Naive thymus-derived CD4-positive, alpha-beta T cell (primary cell): ENCODE data around the gene RIMS3. TPM values are rescaled to one million over a fixed set of nuclear protein-coding genes. Genes with fewer than 3 reads are reported as not detected.
A peak's percentile ranks its signal among the peaks of the same experiment; 100 is the strongest.

ENCODE experiments used
- ATAC-seq: fragments of 150-1000 bp; cut with Tn5 transposase; 2 replicates; pipeline ENCODE4 v1.10.0; 2021; ENCODE audit warnings: mild to moderate bottlenecking, moderate library complexity
- CTCF ChIA-PET: fragments of 350-600 bp; sonication (Branson Sonifier 250); formaldehyde crosslinking; loops from one replicate; lab custom pipeline; 2021; ENCODE audit warnings: antibody characterized with exemption; lab: Charles Lee
- POLR2A ChIA-PET: fragments of 350-600 bp; sonication (Branson Sonifier 250); formaldehyde crosslinking; loops from one replicate; lab custom pipeline; 2021; ENCODE audit warnings: antibody characterized with exemption, inconsistent platforms; lab: Charles Lee
- DNase-seq, 9 donors: peaks; one replicate each; pipeline versions ENCODE4 v3.0.0 to v3.0.0-alpha.2; 2020 to 2022; ENCODE audit warnings: mixed read lengths in 1 of 9
- H3K27ac ChIP-seq: one replicate; pipeline ENCODE4 v1.7.0; 2013; ENCODE audit warnings: mild to moderate bottlenecking, low read depth, low read length, moderate library complexity
- H3K27me3 ChIP-seq, 2 donors: one replicate each; pipeline ENCODE4 v1.7.0; 2013; ENCODE audit warnings: low read length in 2 of 2, mild to moderate bottlenecking in 2 of 2, moderate library complexity in 2 of 2; ENCODE audit not compliant: control insufficient read depth in 2 of 2, insufficient read depth in 2 of 2
- H3K36me3 ChIP-seq, 3 experiments: 1 replicate in 2 of 3; 2 replicates in 1 of 3; pipeline ENCODE4 v1.7.0; 2013; ENCODE audit warnings: low read length in 3 of 3, mild to moderate bottlenecking in 3 of 3, moderate library complexity in 1 of 3; ENCODE audit not compliant: insufficient read depth in 3 of 3, control insufficient read depth in 2 of 3
- H3K4me1 ChIP-seq, 2 donors: one replicate each; pipeline ENCODE4 v1.7.0; 2013; ENCODE audit warnings: low read length in 2 of 2, mild to moderate bottlenecking in 2 of 2, moderate library complexity in 1 of 2; ENCODE audit not compliant: control insufficient read depth in 2 of 2, insufficient read depth in 2 of 2
- H3K4me3 ChIP-seq: 2 replicates; pipeline ENCODE4 v1.7.0; 2013; ENCODE audit warnings: mild to moderate bottlenecking, low read length
- H3K9me3 ChIP-seq, 3 experiments: 1 replicate in 2 of 3; 2 replicates in 1 of 3; pipeline ENCODE4 v1.7.0; 2013; ENCODE audit warnings: low read length in 3 of 3; ENCODE audit not compliant: control insufficient read depth in 2 of 3
- H3K27ac Mint-ChIP-seq, 9 donors: one replicate each; pipeline ENCODE4 v1.8.0; 2020 to 2022; ENCODE audit warnings: mixed read lengths in 9 of 9, mild to moderate bottlenecking in 8 of 9, moderate library complexity in 5 of 9, inconsistent platforms in 2 of 9
- H3K27me3 Mint-ChIP-seq, 5 donors: one replicate each; pipeline ENCODE4 v1.8.0; 2021 to 2022; ENCODE audit warnings: mixed read lengths in 5 of 5, mild to moderate bottlenecking in 1 of 5
- H3K36me3 Mint-ChIP-seq, 5 donors: one replicate each; pipeline ENCODE4 v1.8.0; 2020 to 2022; ENCODE audit warnings: mixed read lengths in 5 of 5, mild to moderate bottlenecking in 3 of 5, inconsistent platforms in 1 of 5
- H3K4me1 Mint-ChIP-seq, 7 donors: one replicate each; pipeline ENCODE4 v1.8.0; 2020 to 2022; ENCODE audit warnings: mixed read lengths in 7 of 7, mild to moderate bottlenecking in 3 of 7, inconsistent platforms in 1 of 7
- H3K4me3 Mint-ChIP-seq, 10 donors: one replicate each; pipeline ENCODE4 v1.8.0; 2020 to 2022; ENCODE audit warnings: mild to moderate bottlenecking in 10 of 10, mixed read lengths in 10 of 10, moderate library complexity in 6 of 10, inconsistent platforms in 2 of 10
- H3K9me3 Mint-ChIP-seq, 11 donors: one replicate each; pipeline ENCODE4 v1.8.0; 2020 to 2022; ENCODE audit warnings: mixed read lengths in 11 of 11, mild to moderate bottlenecking in 4 of 11, inconsistent platforms in 1 of 11, moderate library complexity in 1 of 11
- intact Hi-C, 2 donors: fragments of 100-400 bp; cut with micrococcal nuclease; formaldehyde crosslinking; loops; one replicate each; pipeline ENCODE4 v1.15.1; 2023
- polyA plus RNA-seq, 2 donors: library from polyadenylated mRNA; unstranded; fragments of 300-500 nt; fragmentation: Illumina TruSeq; gene quantifications; one replicate each; pipeline ENCODE4 v1.2.3, GENCODE V29; 2021
- total RNA-seq, 6 experiments: library from RNA in 5 of 6; stranded (reverse) in 5 of 6; gene quantifications; 1 replicate in 5 of 6; 2 replicates in 1 of 6; pipeline ENCODE4 v1.2.3 and lab custom pipeline; 2021 to 2026

RIMS3 gene
- total and polyA plus RNA-seq, 7 experiments from 2014 or later: 1.1 to 4.3 (median 2.2) TPM

- ChIA-PET POLR2A (no interaction called here), CTCF (no interaction called here)
- H3K27me3 ChIP-seq: no peaks in the 10 kb centered on the region
- Mint-ChIP-seq H3K4me3 (no peak overlapping the region), H3K27me3 (peaks cover 3 to 11% (median 8%) of the 10 kb centered on the region in 5 donors), H3K36me3 (no peaks in the 10 kb centered on the region), H3K27ac (peak overlapping the region in 1 of 9 donors; percentile 1), H3K4me1 (peaks cover 0 to 6% (median 2%) of the 10 kb centered on the region in 7 donors), H3K9me3 (no peaks in the 10 kb centered on the region)
- H3K27ac ChIP-seq: no peak overlapping the region
- no peaks in the 10 kb centered on the region for H3K4me1 ChIP-seq
- ATAC-seq (no peak), DNase-seq (no peak)
- no peaks in the 10 kb centered on the region for H3K36me3 ChIP-seq
- H3K4me3 ChIP-seq: no peak overlapping the region
- H3K9me3 ChIP-seq: no peaks in the 10 kb centered on the region
- intact Hi-C loops: no loop called here
Measured at GRCh38 chr1:40653851-40654537, 11.5 kb downstream of the RIMS3 start.

DNA sequence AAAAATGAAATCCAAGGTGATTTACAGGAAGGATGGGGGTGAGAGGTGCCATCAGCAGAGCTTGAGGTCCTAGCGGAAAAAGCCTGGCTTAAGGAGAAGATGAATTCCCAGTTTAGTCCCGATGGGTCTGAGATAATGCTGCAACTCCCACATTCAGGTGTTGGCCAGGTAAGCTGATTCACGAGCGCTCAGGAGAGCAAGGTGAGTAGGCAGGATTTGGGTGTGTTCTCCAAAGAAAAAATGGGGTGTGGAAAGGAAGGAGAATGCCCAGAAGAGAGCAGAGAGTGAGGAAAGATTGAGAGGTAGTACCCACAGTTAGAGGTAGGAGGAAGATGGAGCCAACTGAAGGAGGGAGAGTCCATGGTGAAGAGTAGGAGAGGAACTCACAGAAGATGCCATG is 12.5 kb downstream of the RIMS3 start:
- Histone ChIP-seq H3K27me3 (no peaks in the 10 kb centered on the region), H3K4me1 (no peaks in the 10 kb centered on the region), H3K9me3 (no peaks in the 10 kb centered on the region), H3K36me3 (no peaks in the 10 kb centered on the region), H3K4me3 (no peak overlapping the region), H3K27ac (no peak overlapping the region)
- Mint-ChIP-seq H3K9me3 (peaks cover 0 to 1% (median 0%) of the 10 kb centered on the region in 11 donors), H3K4me1 (peaks cover 0 to 6% (median 4%) of the 10 kb centered on the region in 7 donors), H3K27me3 (peaks cover under 1 to 13% (median 9%) of the 10 kb centered on the region in 5 donors), H3K4me3 (no peak overlapping the region), H3K36me3 (no peaks in the 10 kb centered on the region), H3K27ac (no peak overlapping the region)
- ChIA-PET CTCF (no interaction called here), POLR2A (no interaction called here)
- intact Hi-C loops: no loop called here
- DNase-seq: no peak
- ATAC-seq: no peak

GRCh38 chr1:40652468-40652867 is 13.0 kb downstream of the RIMS3 start:
- no peak for DNase-seq
- ATAC-seq: no peak
- Histone ChIP-seq H3K9me3 (no peaks in the 10 kb centered on the region), H3K4me1 (no peaks in the 10 kb centered on the region), H3K36me3 (no peaks in the 10 kb centered on the region), H3K27me3 (no peaks in the 10 kb centered on the region), H3K4me3 (no peak overlapping the region), H3K27ac (no peak overlapping the region)
- peaks cover 2 to 13% (median 9%) of the 10 kb centered on the region in 5 donors for H3K27me3 Mint-ChIP-seq
- H3K4me1 Mint-ChIP-seq: peaks cover 0 to 7% (median 4%) of the 10 kb centered on the region in 7 donors
- no peaks in the 10 kb centered on the region for H3K36me3 Mint-ChIP-seq
- no peak overlapping the region for H3K4me3 Mint-ChIP-seq
- peaks cover 0 to 2% (median 0%) of the 10 kb centered on the region in 11 donors for H3K9me3 Mint-ChIP-seq
- no peak overlapping the region for H3K27ac Mint-ChIP-seq
- ChIA-PET POLR2A (no interaction called here), CTCF (no interaction called here)
- intact Hi-C loops: no loop called here

GRCh38 chr1:40651138-40651857 is 14.2 kb downstream of the RIMS3 start:
- H3K27ac ChIP-seq: no peak overlapping the region
- no peak for DNase-seq
- intact Hi-C loops: no loop called here
- H3K4me1 Mint-ChIP-seq: peaks cover 0 to 7% (median 4%) of the 10 kb centered on the region in 7 donors
- peaks cover 2 to 15% (median 12%) of the 10 kb centered on the region in 5 donors for H3K27me3 Mint-ChIP-seq
- H3K4me1 ChIP-seq: no peaks in the 10 kb centered on the region
- H3K9me3 ChIP-seq: no peaks in the 10 kb centered on the region
- H3K27ac Mint-ChIP-seq: no peak overlapping the region
- H3K36me3 ChIP-seq: no peaks in the 10 kb centered on the region
- H3K4me3 ChIP-seq: no peak overlapping the region
- ChIA-PET CTCF (no interaction called here), POLR2A (no interaction called here)
- peaks cover 0 to 2% (median 0%) of the 10 kb centered on the region in 11 donors for H3K9me3 Mint-ChIP-seq
- no peaks in the 10 kb centered on the region for H3K27me3 ChIP-seq
- H3K36me3 Mint-ChIP-seq: no peaks in the 10 kb centered on the region
- H3K4me3 Mint-ChIP-seq: no peak overlapping the region
- ATAC-seq: no peak

DNA sequence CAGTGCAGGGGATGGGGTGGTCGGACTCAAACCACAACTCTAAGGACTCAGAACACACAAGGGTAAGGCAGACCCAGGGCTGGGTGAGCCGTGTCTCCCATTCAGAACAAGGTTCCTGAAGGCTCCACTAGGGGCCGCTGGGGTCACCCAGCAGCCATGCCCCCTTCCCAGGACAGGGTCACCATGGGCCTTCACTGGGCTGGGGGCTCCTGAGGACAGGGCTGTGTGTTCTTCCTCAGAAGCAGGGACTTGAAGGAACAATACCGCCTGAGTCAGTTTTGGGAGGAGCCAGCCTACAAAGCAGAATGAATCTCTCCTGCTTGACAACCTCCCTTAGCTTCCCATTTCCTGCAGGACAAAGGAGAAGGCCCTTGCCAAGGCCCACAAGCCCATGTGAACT is 15.4 kb downstream of the RIMS3 start:
- POLR2A ChIA-PET: interaction anchor here (0.6 kb wide), 1 partner anchor 42 kb away, joined by 3 read pairs; no protein-coding TSS in a partner anchor
- H3K36me3 ChIP-seq: no peaks in the 10 kb centered on the region
- no peaks in the 10 kb centered on the region for H3K27me3 ChIP-seq
- intact Hi-C loops: loop anchor here in 1 of 2 donors (1.0 kb wide), 1 partner anchor 200 kb away; no protein-coding TSS in a partner anchor
- H3K4me3 ChIP-seq: no peak overlapping the region
- ATAC-seq (no peak), DNase-seq (no peak)
- peaks cover 0 to 2% (median 0%) of the 10 kb centered on the region in 11 donors for H3K9me3 Mint-ChIP-seq
- no peak overlapping the region for H3K27ac ChIP-seq
- H3K9me3 ChIP-seq: no peaks in the 10 kb centered on the region
- peaks cover 0 to 7% (median 4%) of the 10 kb centered on the region in 7 donors for H3K4me1 Mint-ChIP-seq
- CTCF ChIA-PET: no interaction called here
- no peaks in the 10 kb centered on the region for H3K36me3 Mint-ChIP-seq
- no peaks in the 10 kb centered on the region for H3K4me1 ChIP-seq
- H3K27me3 Mint-ChIP-seq: peaks cover 2 to 16% (median 12%) of the 10 kb centered on the region in 5 donors
- no peak overlapping the region for H3K4me3 Mint-ChIP-seq
- no peak overlapping the region for H3K27ac Mint-ChIP-seq

- Mint-ChIP-seq H3K9me3 (peaks cover 0 to 2% (median 0%) of the 10 kb centered on the region in 11 donors), H3K27me3 (peaks cover 2 to 11% (median 9%) of the 10 kb centered on the region in 5 donors), H3K36me3 (no peaks in the 10 kb centered on the region), H3K27ac (peak overlapping the region in 1 of 9 donors; percentile 70), H3K4me3 (no peak overlapping the region), H3K4me1 (peaks cover 0 to 5% (median 4%) of the 10 kb centered on the region in 7 donors)
- Histone ChIP-seq H3K27me3 (no peaks in the 10 kb centered on the region), H3K36me3 (no peaks in the 10 kb centered on the region), H3K9me3 (no peaks in the 10 kb centered on the region), H3K27ac (no peak overlapping the region), H3K4me1 (no peaks in the 10 kb centered on the region), H3K4me3 (no peak overlapping the region)
- ATAC-seq: no peak
- no peak for DNase-seq
- ChIA-PET POLR2A (no interaction called here), CTCF (no interaction called here)
- intact Hi-C loops: no loop called here
Measured at GRCh38 chr1:40649592-40649930, 15.9 kb downstream of the RIMS3 start.
